ENCODE results near the gene TRPM4. TPM values are rescaled to one million over a fixed set of nuclear protein-coding genes. Genes with fewer than 3 reads are reported as not detected.

TRPM4 gene
- total and polyA plus RNA-seq, 10 of the 15 experiments (the other 5 are each of a cell fraction or from before 2014, with no cell fraction given): 0.10 to 0.64 (median 0.15) TPM; not detected in 7

GRCh38 chr19:49113762-49114629 lies 43.6 kb upstream of the TRPM4 start, which contains the start of gene LIN7B:
Gene LIN7B, plus strand, starts transcription at chr19:49114370. Its CDS starts 35 bp downstream, at chr19:49114405.
- DNase-seq (ENCODE audit: low read depth, low spot score): no peak
- Histone ChIP-seq H4K20me1 (ENCODE audit: control insufficient read depth, insufficient read depth) (no peaks in the 10 kb centered on the region), H3K4me2 (ENCODE audit: control insufficient read depth, insufficient read depth) (peak within 1 kb of the TSS; percentile 85), H2AFZ (ENCODE audit: control insufficient read depth, low read depth, low read length) (peak within 1 kb of the TSS; percentile 77), H3K79me2 (ENCODE audit: control insufficient read depth, insufficient read depth, low read length) (no peaks in the 10 kb centered on the region), H3K27me3 (replicated peaks in 1 of 2; ENCODE audit: control insufficient read depth in 2 of 2, insufficient read depth in 2 of 2, low read length in 1 of 2) (no peaks in the 10 kb centered on the region), H3K4me1 (ENCODE audit: control insufficient read depth, insufficient read depth, low read length) (peaks cover 12% of the 10 kb centered on the region), H3K9me3 (replicated peaks; ENCODE audit: control insufficient read depth, insufficient read depth, low read length) (no peaks in the 10 kb centered on the region), H3K36me3 (ENCODE audit: control insufficient read depth in 2 of 2, insufficient read depth in 2 of 2, low read length in 1 of 2) (peaks cover 0 to 2% of the 10 kb centered on the region in 2 experiments; a peak in 2 of 4 replicates), H3K27ac (ENCODE audit: control insufficient read depth, insufficient read depth) (no peak within 1 kb of the TSS), H3K4me3 (peak within 1 kb of the TSS; percentile 75; the same call in 1 of the 2 replicates), H3K9ac (ENCODE audit: control insufficient read depth, insufficient read depth, low read length) (peak within 1 kb of the TSS; percentile 16; the same call in 1 of the 2 replicates)
- intact Hi-C loops (cut with micrococcal nuclease; ENCODE audit: unreplicated experiment): no loop called here
- in situ Hi-C loops (cut with MboI): no loop called here
- WGBS (ENCODE audit: insufficient coverage, insufficient replicate concordance, low lambda C conversion rate, missing lambda C conversion rate): 1% methylated on average over 39 of the region's 66 CpGs
- RAD21 ChIA-PET (ENCODE audit: unreplicated experiment): interaction anchor here (1.2 to 1.8 kb wide), 2 partner anchors 14 to 85 kb away, joined by 5 to 7 read pairs; no protein-coding TSS in a partner anchor
- peak; percentile 41 for FAIRE-seq
- CTCF ChIA-PET: interaction anchor here (0.6 to 2.4 kb wide), 16 partner anchors 8 to 307 kb away, joined by 3 to 37 read pairs (median 4); partner anchors contain the start of genes GYS1 and RUVBL2
- BruUV-seq (replicated peaks): no TSS peak
- POLR2A ChIA-PET: interaction anchor here (1.4 kb wide), 1 partner anchor 13 kb away, joined by 6 read pairs; no protein-coding TSS in a partner anchor
- ATAC-seq: peak; percentile 76
- SMC1A ChIA-PET (ENCODE audit: uncharacterized antibody, unreplicated experiment): interaction anchor here (0.9 to 1.4 kb wide), 3 partner anchors 16 to 94 kb away, joined by 3 to 5 read pairs (median 4); no protein-coding TSS in a partner anchor
- no peak for TF ChIP-seq NR2C2 (IDR thresholded peaks at IDR 0.05; ENCODE audit: borderline replicate concordance, control insufficient read depth, insufficient read length, low read depth)
- no peak for TF ChIP-seq NKRF (conservative IDR thresholded peaks at IDR 0.05)
- TF ChIP-seq BACH1 (IDR thresholded peaks at IDR 0.05; ENCODE audit: borderline replicate concordance): no peak; the same call in none of the 2 replicates
- TF ChIP-seq HSF1 (IDR thresholded peaks at IDR 0.05; ENCODE audit: low read depth, low read length): no peak
- TF ChIP-seq NR2C1 (IDR thresholded peaks at IDR 0.05): peak; percentile 44; the same call in 1 of the 2 replicates
- no peak for TF ChIP-seq MEF2A (IDR thresholded peaks at IDR 0.05; ENCODE audit: insufficient read depth, low read depth, low read length)
- TF ChIP-seq SREBF2 (IDR thresholded peaks at IDR 0.05; ENCODE audit: low read length): no peak
- peak in 1 of 2 experiments; percentile 69; a peak in 1 of 4 replicates for TF ChIP-seq BHLHE40 (IDR thresholded peaks at IDR 0.05; ENCODE audit: borderline replicate concordance in 1 of 2, low read depth in 2 of 2, low read length in 1 of 2)
- TF ChIP-seq TARDBP (IDR thresholded peaks at IDR 0.05; ENCODE audit: borderline replicate concordance): no peak
- TF ChIP-seq MYB (IDR thresholded peaks at IDR 0.05; ENCODE audit: borderline replicate concordance, low read depth, low read length): no peak
- no peak for TF ChIP-seq BMI1 (IDR thresholded peaks at IDR 0.05; ENCODE audit: borderline replicate concordance)
- no peak for TF ChIP-seq TAF1 (IDR thresholded peaks at IDR 0.05; ENCODE audit: borderline replicate concordance, low read depth, low read length)
- peak; percentile 84 for TF ChIP-seq YY1 (IDR thresholded peaks at IDR 0.05; ENCODE audit: low read depth, low read length)
- TF ChIP-seq JUND (IDR thresholded peaks at IDR 0.05; ENCODE audit: low read depth, low read length): no peak
- no peak for TF ChIP-seq ZBTB33 (IDR thresholded peaks at IDR 0.05)
- no peak for TF ChIP-seq ZBED1 (IDR thresholded peaks at IDR 0.05; ENCODE audit: borderline replicate concordance)
- TF ChIP-seq ZNF384 (IDR thresholded peaks at IDR 0.05; ENCODE audit: borderline replicate concordance, low read depth, low read length): no peak
- no peak for TF ChIP-seq SRF (IDR thresholded peaks at IDR 0.05; ENCODE audit: low read depth in 2 of 2, low read length in 2 of 2)
